GM12891 (cell line): Measurements from ENCODE around the gene LIPN.

Source experiments
- POLR2A ChIP-seq: IDR thresholded peaks from 2 replicates; pipeline ENCODE4 v1.6.1; 2011; ENCODE audit warnings: low read depth, low read length, control low read depth
- TAF1 ChIP-seq: IDR thresholded peaks from 2 replicates; pipeline ENCODE4 v1.6.1; 2011; ENCODE audit warnings: low read depth, low read length, control low read depth

DNA sequence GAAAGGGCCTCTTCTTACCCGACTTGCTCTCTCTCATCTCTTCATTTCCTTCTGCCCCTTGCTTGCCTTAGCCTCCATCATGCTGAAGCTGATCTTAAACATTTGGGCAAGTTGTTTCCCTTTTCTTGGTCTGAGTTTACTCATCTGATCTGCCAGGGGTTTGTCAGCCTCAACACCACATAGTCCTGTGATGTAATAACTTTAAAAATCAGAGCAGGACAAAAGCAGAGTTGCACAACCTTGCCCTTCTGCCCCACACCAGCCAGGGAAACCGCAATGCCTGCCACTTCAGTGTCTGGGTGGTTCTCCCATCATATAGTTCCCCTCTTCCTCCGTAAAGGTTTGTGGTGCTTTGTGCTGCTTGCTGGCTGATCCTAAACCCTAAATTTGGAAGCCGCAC, 32.8 kb downstream of the LIPN start:
- TF ChIP-seq POLR2A (no peak), TAF1 (no peak)
